ENCODE results near the gene SLC28A3. TPM values are rescaled to one million over a fixed set of nuclear protein-coding genes. Genes with fewer than 3 reads are reported as not detected.
A peak's percentile ranks its signal among the peaks of the same experiment; 100 is the strongest.

Gene SLC28A3
- total RNA-seq, 1 experiment from 2014 or later = 0.13 TPM

DNA sequence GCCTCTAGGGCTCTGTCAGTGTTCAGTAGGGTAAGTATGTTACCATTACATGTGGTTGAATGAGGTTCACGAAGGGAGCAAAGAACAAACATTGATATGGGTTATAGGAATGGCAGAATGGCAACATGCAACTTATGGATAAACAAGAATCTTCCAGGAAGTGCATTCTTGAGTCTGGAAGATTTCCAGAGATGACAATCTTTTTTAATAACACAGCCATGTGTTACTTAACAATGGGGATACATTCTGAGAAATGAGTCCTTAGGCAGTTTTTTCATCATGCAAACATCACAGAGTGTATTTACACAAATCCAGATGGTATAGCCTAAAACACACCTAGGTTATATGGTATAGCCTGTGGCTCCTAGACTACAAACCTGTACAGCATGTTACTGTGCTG lies 9.1 kb upstream of the SLC28A3 start:
- Histone ChIP-seq H2AFZ (no peak overlapping the region), H3F3A (ENCODE audit: insufficient read depth, low read depth) (no peaks in the 10 kb centered on the region), H3K9me3 (ENCODE audit: insufficient read depth, low read depth) (no peaks in the 10 kb centered on the region; the same call in 1 of the 2 replicates), H4K20me1 (ENCODE audit: insufficient read depth) (no peaks in the 10 kb centered on the region), H3K4me3 (no peak overlapping the region), H3K36me3 (ENCODE audit: low read depth) (no peaks in the 10 kb centered on the region), H3K27ac (no peak overlapping the region), H3K9me2 (ENCODE audit: insufficient read depth) (no peaks in the 10 kb centered on the region), H3K4me2 (no peak overlapping the region), H3K79me2 (ENCODE audit: low read depth) (no peaks in the 10 kb centered on the region), H3K4me1 (replicated peaks; ENCODE audit: insufficient read depth) (no peaks in the 10 kb centered on the region), H3K27me3 (ENCODE audit: insufficient read depth, low read depth) (no peaks in the 10 kb centered on the region)
- intact Hi-C loops (cut with micrococcal nuclease; ENCODE audit: unreplicated experiment) = no loop called here
- no TSS peak for BruUV-seq (replicated peaks)
- CTCF ChIA-PET = no interaction called here
- TF ChIP-seq EZH2 (IDR thresholded peaks at IDR 0.05; ENCODE audit: low read depth) = no peak
- TF ChIP-seq, protein P1, sequence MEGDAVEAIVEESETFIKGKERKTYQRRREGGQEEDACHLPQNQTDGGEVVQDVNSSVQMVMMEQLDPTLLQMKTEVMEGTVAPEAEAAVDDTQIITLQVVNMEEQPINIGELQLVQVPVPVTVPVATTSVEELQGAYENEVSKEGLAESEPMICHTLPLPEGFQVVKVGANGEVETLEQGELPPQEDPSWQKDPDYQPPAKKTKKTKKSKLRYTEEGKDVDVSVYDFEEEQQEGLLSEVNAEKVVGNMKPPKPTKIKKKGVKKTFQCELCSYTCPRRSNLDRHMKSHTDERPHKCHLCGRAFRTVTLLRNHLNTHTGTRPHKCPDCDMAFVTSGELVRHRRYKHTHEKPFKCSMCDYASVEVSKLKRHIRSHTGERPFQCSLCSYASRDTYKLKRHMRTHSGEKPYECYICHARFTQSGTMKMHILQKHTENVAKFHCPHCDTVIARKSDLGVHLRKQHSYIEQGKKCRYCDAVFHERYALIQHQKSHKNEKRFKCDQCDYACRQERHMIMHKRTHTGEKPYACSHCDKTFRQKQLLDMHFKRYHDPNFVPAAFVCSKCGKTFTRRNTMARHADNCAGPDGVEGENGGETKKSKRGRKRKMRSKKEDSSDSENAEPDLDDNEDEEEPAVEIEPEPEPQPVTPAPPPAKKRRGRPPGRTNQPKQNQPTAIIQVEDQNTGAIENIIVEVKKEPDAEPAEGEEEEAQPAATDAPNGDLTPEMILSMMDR (conservative IDR thresholded peaks at IDR 0.05) = no peak
- POLR2A ChIA-PET (ENCODE audit: unreplicated experiment) = no interaction called here
- peak in 1 of 2 experiments; percentile 61 for DNase-seq

DNA sequence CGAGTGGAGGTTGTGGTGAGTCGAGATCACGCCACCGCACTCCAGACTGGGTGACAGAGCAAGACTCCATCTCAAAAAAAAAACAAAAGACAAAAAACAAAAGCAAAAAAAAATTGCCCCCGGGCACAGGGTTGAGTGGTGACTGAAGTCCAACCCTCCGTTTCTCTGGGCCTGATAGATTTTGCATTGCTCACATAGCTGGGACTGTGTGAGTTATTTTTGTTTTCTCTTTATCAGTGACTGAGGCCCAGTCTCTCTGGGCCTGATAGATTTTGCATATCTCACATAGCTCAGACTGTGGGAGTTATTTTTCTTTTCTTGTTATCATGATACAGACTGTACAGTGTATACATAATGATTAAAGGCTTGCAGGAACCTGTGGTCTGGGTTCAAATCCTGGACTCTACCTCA lies 2.6 kb upstream of the SLC28A3 start:
- POLR2A ChIA-PET (ENCODE audit: unreplicated experiment) = interaction anchor here (0.7 kb wide), 1 partner anchor 1180 kb away, joined by 15 read pairs; no protein-coding TSS in a partner anchor
- CTCF ChIA-PET = interaction anchor here (0.7 kb wide), 1 partner anchor 46 kb away, joined by 7 read pairs; no protein-coding TSS in a partner anchor

DNA sequence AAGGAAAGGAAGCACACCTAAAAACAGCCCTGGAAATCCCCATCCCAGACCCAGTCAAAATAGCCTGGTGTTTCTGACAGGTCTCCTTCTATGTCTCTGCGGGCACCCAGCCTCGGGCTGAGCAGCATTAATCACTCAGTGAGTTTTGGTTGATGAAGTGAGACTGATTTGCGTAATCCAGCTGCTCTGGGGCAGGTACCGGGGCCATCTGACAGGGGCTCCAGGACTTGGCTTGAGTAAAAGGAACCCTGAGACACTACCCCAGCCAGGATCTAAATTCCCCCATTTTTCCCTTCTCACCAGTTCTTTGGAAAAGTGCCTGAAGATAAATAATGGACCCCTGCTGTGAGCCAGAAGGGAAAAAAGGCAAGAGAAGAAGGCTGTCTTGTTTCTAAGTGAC lies 596 bp downstream of the SLC28A3 start:
- Histone ChIP-seq H3K4me2 (peak overlapping the region; percentile 67), H3K36me3 (ENCODE audit: low read depth) (no peaks in the 10 kb centered on the region), H3K9me2 (ENCODE audit: insufficient read depth) (no peaks in the 10 kb centered on the region), H3K27me3 (ENCODE audit: insufficient read depth, low read depth) (no peaks in the 10 kb centered on the region), H3K9me3 (ENCODE audit: insufficient read depth, low read depth) (no peaks in the 10 kb centered on the region), H3K4me3 (peak overlapping the region; percentile 25; the same call in 1 of the 2 replicates), H3K4me1 (replicated peaks; ENCODE audit: insufficient read depth) (peaks cover 14% of the 10 kb centered on the region), H2AFZ (peak overlapping the region; percentile 29; the same call in 1 of the 2 replicates), H3F3A (ENCODE audit: insufficient read depth, low read depth) (0 out of 2 replicates have a peak, but pooled peaks cover 6% of the 10 kb centered on the region), H4K20me1 (ENCODE audit: insufficient read depth) (no peaks in the 10 kb centered on the region), H3K27ac (peak overlapping the region; percentile 79), H3K79me2 (ENCODE audit: low read depth) (no peaks in the 10 kb centered on the region)
- ChIA-PET CTCF (interaction anchor here (0.6 to 0.7 kb wide), 2 partner anchors 19 to 219 kb away, joined by 17 to 18 read pairs; no protein-coding TSS in a partner anchor), POLR2A (ENCODE audit: unreplicated experiment) (interaction anchor here (0.6 kb wide), 2 partner anchors 40 to 390 kb away, joined by 4 to 12 read pairs; no protein-coding TSS in a partner anchor)
- intact Hi-C loops (cut with micrococcal nuclease; ENCODE audit: unreplicated experiment) = no loop called here
- TF ChIP-seq, protein P1 (conservative IDR thresholded peaks at IDR 0.05) = no peak
- no peak for TF ChIP-seq EZH2 (IDR thresholded peaks at IDR 0.05; ENCODE audit: low read depth)
- BruUV-seq (replicated peaks) = no TSS peak
- peak; percentile 11 to 51 for DNase-seq

More for the DNA sequence above, 2.6 kb upstream of the SLC28A3 start:
- Histone ChIP-seq H3K27ac (no peak overlapping the region), H3K79me2 (ENCODE audit: low read depth) (no peaks in the 10 kb centered on the region), H3F3A (ENCODE audit: insufficient read depth, low read depth) (0 out of 2 replicates have a peak, but pooled peaks cover 6% of the 10 kb centered on the region), H3K27me3 (ENCODE audit: insufficient read depth, low read depth) (no peaks in the 10 kb centered on the region), H3K9me3 (ENCODE audit: insufficient read depth, low read depth) (no peaks in the 10 kb centered on the region), H3K4me1 (replicated peaks; ENCODE audit: insufficient read depth) (peaks cover 14% of the 10 kb centered on the region), H2AFZ (no peak overlapping the region), H3K36me3 (ENCODE audit: low read depth) (no peaks in the 10 kb centered on the region), H3K9me2 (ENCODE audit: insufficient read depth) (no peaks in the 10 kb centered on the region), H3K4me2 (no peak overlapping the region), H3K4me3 (no peak overlapping the region), H4K20me1 (ENCODE audit: insufficient read depth) (no peaks in the 10 kb centered on the region)
- peak in 1 of 2 experiments; percentile 45 for DNase-seq
- intact Hi-C loops (cut with micrococcal nuclease; ENCODE audit: unreplicated experiment) = no loop called here
- no TSS peak for BruUV-seq (replicated peaks)
- no peak for TF ChIP-seq EZH2 (IDR thresholded peaks at IDR 0.05; ENCODE audit: low read depth)
- TF ChIP-seq, protein P1 (conservative IDR thresholded peaks at IDR 0.05) = no peak
